ENCODE results near the gene CACNA2D1. TPM values are rescaled to one million over a fixed set of nuclear protein-coding genes. Genes with fewer than 3 reads are reported as not detected.

The CACNA2D1 gene
- total RNA-seq, 1 experiment from 2014 or later, result 36.2 TPM

DNA sequence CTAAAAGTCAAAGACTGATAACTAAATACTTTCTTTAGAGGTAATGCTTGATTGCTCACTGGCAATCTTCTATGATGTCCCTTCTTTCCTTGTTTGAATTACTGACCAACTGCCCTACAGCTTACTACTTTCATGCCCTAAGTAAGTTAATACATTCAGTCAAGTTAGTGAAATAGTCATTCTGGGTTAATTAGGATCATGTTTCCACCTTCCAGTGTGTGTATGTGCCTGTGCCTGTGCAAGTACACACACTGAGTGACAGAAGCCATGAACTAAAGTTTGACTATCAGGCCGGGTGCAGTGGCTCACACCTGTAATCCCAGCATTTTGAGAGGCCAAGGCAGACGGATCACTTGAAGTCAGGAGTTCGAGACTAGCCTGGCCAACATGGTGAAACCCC lies 187.9 kb downstream of the CACNA2D1 start:
- H2AK5ac ChIP-seq (ENCODE audit: insufficient read length, low read length), result no peak overlapping the region
- H4K91ac ChIP-seq (ENCODE audit: insufficient read length, low read depth, low read length), result no peak overlapping the region
- no peak overlapping the region for H3K27ac ChIP-seq (ENCODE audit: insufficient read length, low read depth, low read length)
- Mint-ChIP-seq H3K4me1 (0 out of 4 replicates have a peak, but pooled peaks cover 0 to 3% of the 10 kb centered on the region in 2 experiments), H3K9me3 (no peaks in the 10 kb centered on the region), H3K4me3 (no peak overlapping the region), H3K27ac (no peak overlapping the region), H3K36me3 (ENCODE audit: insufficient read depth in 1 of 3, low read depth in 3 of 3) (no peaks in the 10 kb centered on the region), H3K27me3 (ENCODE audit: low read depth) (no peaks in the 10 kb centered on the region)
- no peaks in the 10 kb centered on the region for H4K20me1 ChIP-seq (ENCODE audit: control insufficient read depth, insufficient read depth, insufficient read length)
- H3K9ac ChIP-seq (ENCODE audit: extremely low read depth, insufficient read length, low read length), result no peak overlapping the region
- H3K4me1 ChIP-seq (ENCODE audit: insufficient read depth, low read length), result no peaks in the 10 kb centered on the region
- no peak overlapping the region for H3T11ph ChIP-seq (ENCODE audit: low read length)
- no peak overlapping the region for H2BK120ac ChIP-seq (ENCODE audit: low read depth, low read length, poor library complexity, severe bottlenecking)
- no peak overlapping the region for H2BK20ac ChIP-seq (ENCODE audit: low read depth, low read length, poor library complexity, severe bottlenecking)
- no peaks in the 10 kb centered on the region for H3K79me1 ChIP-seq (ENCODE audit: insufficient read depth, low read depth, low read length, poor library complexity, severe bottlenecking)
- no peak overlapping the region for H2BK12ac ChIP-seq (ENCODE audit: insufficient read length, low read depth, low read length)
- no peak overlapping the region for H2BK15ac ChIP-seq (ENCODE audit: low read depth, low read length)
- TF ChIP-seq, protein P1, sequence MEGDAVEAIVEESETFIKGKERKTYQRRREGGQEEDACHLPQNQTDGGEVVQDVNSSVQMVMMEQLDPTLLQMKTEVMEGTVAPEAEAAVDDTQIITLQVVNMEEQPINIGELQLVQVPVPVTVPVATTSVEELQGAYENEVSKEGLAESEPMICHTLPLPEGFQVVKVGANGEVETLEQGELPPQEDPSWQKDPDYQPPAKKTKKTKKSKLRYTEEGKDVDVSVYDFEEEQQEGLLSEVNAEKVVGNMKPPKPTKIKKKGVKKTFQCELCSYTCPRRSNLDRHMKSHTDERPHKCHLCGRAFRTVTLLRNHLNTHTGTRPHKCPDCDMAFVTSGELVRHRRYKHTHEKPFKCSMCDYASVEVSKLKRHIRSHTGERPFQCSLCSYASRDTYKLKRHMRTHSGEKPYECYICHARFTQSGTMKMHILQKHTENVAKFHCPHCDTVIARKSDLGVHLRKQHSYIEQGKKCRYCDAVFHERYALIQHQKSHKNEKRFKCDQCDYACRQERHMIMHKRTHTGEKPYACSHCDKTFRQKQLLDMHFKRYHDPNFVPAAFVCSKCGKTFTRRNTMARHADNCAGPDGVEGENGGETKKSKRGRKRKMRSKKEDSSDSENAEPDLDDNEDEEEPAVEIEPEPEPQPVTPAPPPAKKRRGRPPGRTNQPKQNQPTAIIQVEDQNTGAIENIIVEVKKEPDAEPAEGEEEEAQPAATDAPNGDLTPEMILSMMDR (conservative IDR thresholded peaks at IDR 0.05), result no peak
- no peaks in the 10 kb centered on the region for H3K27me3 ChIP-seq (ENCODE audit: insufficient read depth, low read length)
- H3K18ac ChIP-seq (ENCODE audit: insufficient read length, low read depth, low read length), result no peak overlapping the region
- no peak overlapping the region for H3K14ac ChIP-seq (ENCODE audit: insufficient read depth, low read length)
- no peak overlapping the region for H3K4ac ChIP-seq (ENCODE audit: low read depth, low read length)
- no peak overlapping the region for H4K8ac ChIP-seq (replicated peaks; ENCODE audit: insufficient read length, low read depth, low read length)
- H2BK5ac ChIP-seq (ENCODE audit: insufficient read length, low read length), result no peak overlapping the region
- no peaks in the 10 kb centered on the region for H3K79me2 ChIP-seq (ENCODE audit: insufficient read depth, low read length)
- no peak for DNase-seq
- H3K23me2 ChIP-seq (ENCODE audit: insufficient read length, low read depth, low read length, poor library complexity, severe bottlenecking), result no peaks in the 10 kb centered on the region
- no peak overlapping the region for H3K56ac ChIP-seq (ENCODE audit: insufficient read length, low read depth, low read length)
- no peak overlapping the region for H4K5ac ChIP-seq (ENCODE audit: insufficient read length, low read depth, low read length)
- no peak overlapping the region for H3K23ac ChIP-seq (ENCODE audit: insufficient read length, low read depth, low read length)
- no CpG with 5 or more reads among the region's 3 CpGs for WGBS (ENCODE audit: extremely low coverage, insufficient read length, low lambda C conversion rate)
- H2AFZ ChIP-seq (ENCODE audit: low read length), result no peak overlapping the region
- H3K9me3 ChIP-seq (ENCODE audit: control insufficient read depth, low read depth, low read length), result no peaks in the 10 kb centered on the region
- H3K4me2 ChIP-seq (ENCODE audit: insufficient read depth, insufficient read length, low read length), result no peak overlapping the region
